ENCODE measurements around the gene NNMT.

The NNMT gene

DNA sequence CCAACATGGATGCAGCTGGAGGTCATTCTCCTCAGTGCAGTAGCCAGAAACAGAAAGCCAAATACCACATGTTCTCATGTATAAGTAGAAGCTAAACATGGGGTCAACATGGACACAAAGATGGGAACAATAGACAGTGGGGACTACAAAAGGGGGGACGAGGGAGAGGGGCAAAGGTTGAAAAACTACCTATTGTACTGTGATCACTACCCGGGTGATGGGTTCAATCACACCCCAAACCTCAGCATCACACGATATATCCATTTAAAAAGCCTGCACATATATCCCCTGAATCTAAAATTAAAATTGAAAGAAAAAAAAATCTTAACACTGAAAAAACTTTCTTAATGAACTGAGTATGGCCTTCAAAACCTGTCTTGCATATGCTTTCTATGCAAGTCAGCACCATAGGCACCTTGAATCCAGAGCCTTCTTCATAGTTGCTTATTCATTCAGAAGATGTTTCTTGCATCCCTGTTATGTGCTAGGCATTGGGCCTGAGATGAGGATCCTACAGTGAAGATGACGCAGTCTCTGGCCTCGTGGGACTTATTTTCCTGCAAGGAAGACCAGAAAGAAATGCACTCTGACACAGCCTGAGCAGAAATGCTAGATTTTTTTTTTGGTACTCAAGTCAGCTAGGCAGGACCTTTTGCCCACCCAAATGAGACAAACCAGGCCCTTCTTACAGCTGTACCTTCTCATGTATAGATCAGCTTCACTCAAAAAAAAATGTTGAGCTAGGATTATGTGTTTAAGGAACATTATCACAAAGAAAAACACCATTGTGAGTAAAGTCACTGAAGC is 21.0 kb downstream of the NNMT start:
- TF ChIP-seq, protein P1, sequence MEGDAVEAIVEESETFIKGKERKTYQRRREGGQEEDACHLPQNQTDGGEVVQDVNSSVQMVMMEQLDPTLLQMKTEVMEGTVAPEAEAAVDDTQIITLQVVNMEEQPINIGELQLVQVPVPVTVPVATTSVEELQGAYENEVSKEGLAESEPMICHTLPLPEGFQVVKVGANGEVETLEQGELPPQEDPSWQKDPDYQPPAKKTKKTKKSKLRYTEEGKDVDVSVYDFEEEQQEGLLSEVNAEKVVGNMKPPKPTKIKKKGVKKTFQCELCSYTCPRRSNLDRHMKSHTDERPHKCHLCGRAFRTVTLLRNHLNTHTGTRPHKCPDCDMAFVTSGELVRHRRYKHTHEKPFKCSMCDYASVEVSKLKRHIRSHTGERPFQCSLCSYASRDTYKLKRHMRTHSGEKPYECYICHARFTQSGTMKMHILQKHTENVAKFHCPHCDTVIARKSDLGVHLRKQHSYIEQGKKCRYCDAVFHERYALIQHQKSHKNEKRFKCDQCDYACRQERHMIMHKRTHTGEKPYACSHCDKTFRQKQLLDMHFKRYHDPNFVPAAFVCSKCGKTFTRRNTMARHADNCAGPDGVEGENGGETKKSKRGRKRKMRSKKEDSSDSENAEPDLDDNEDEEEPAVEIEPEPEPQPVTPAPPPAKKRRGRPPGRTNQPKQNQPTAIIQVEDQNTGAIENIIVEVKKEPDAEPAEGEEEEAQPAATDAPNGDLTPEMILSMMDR (IDR thresholded peaks at IDR 0.05; ENCODE audit: low read depth, low read length, missing control alignments), result no peak
- H3K4me3 ChIP-seq (ENCODE audit: low read depth, low read length), result no peak overlapping the region
- DNase-seq (ENCODE audit: low read depth), result no peak

DNA sequence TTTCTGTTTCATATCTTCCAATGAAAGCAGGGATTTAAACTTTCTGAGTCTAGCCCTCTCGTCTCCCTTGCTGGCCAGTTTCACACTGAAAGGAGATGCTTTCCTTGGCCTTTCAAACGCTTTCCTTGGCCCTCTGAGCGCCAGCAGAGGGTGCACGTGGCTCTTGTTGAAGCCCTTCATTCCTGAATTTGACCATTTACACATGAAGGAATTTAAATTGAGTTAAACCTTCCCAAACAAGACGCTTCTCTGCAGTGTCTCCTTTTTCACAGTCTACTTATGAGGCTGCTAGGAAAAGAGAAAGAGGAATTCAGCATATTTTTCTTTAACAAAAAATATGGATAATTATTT is 21.6 kb downstream of the NNMT start:
- TF ChIP-seq, protein P1 (IDR thresholded peaks at IDR 0.05; ENCODE audit: low read depth, low read length, missing control alignments), result no peak

DNA sequence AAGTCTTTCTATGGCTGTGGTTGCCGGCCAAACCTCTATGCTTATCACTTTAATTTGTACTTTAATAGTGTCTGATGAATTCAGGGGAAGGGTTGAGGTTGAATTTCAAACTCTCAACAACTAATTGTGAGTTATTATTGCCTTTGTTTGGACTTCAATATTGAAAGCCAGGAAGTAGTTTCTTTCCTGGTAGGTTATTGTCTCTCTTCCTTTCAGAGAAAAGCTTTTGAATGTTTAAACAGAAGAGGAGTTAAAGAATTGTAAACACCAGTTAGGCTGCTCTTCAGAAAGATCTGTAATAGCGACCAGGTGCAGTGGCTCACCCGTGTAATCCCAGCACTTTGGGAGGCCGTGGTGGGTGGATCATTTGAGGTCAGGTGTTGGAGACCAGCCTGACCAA is 22.2 kb downstream of the NNMT start:
- no peak for DNase-seq (ENCODE audit: low read depth)
- H3K4me3 ChIP-seq (ENCODE audit: low read depth, low read length), result no peak overlapping the region
- TF ChIP-seq, protein P1 (IDR thresholded peaks at IDR 0.05; ENCODE audit: low read depth, low read length, missing control alignments), result no peak

More for the DNA sequence above, 21.6 kb downstream of the NNMT start:
- no peak overlapping the region for H3K4me3 ChIP-seq (ENCODE audit: low read depth, low read length)
- no peak for DNase-seq (ENCODE audit: low read depth)

DNA sequence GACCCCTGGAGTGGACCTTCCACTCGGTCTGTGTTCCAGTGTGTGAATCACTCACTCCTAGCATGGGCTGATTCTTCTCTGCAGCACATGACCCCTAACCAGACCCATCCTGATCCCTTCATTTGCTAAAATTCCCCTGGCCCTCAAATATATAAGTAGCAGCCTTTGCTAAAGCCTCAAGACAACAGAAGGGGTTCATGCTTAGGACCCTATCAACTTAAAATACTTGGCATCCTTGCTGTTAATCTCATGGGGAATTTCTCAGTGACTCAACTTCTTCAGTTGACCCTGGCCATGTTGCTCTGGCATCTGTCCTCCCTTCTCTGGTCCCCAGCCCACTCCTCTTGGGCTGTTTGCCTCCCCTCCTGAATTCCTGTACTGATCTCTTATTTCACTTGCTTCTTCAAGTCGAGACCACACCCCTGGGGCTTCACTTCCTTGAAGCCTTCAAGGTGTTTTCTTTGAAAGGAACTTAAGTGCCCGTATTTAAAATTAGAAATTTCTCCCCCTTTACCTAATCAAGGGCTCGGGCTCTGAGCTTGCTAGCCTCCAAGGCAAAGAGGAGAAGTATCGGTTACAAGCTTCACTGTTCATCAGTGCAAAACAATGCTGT is 23.6 kb downstream of the NNMT start:
- no peak overlapping the region for H3K4me3 ChIP-seq (ENCODE audit: low read depth, low read length)
- TF ChIP-seq, protein P1 (IDR thresholded peaks at IDR 0.05; ENCODE audit: low read depth, low read length, missing control alignments), result no peak

DNA sequence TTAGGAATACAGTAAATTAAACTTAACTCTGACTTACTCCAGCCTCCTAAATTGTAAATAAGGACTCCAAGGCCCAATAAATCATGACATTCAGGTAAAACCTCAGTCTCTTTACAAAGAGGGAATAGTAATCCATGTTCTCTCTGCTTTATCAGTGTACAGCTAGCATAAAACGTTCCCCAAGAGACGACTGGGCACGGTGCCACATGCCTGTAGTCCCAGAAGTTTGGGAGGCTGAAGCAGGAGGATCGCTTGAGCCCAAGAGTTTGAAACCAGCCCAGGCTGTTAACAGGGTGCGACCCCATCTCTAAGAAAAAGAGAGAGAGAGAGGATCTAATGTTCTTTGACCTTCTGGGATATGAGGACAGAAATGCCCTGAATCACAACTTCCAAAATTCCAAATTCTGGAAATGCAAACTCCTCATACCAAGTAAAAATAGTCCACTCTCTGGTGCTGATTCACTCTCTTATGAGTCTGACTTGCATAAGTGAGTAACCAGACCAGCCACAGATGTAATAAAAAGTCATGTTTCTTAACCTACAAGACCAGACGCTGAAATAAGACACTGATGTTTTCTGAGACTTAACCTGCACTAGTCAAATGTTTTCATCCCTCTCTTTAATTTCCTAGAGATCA is 25.5 kb downstream of the NNMT start:
- H3K4me3 ChIP-seq (ENCODE audit: low read depth, low read length), result no peak overlapping the region
- no peak for DNase-seq (ENCODE audit: low read depth)
- TF ChIP-seq, protein P1 (IDR thresholded peaks at IDR 0.05; ENCODE audit: low read depth, low read length, missing control alignments), result no peak

More for the DNA sequence above, 23.6 kb downstream of the NNMT start:
- DNase-seq (ENCODE audit: low read depth), result no peak

DNA sequence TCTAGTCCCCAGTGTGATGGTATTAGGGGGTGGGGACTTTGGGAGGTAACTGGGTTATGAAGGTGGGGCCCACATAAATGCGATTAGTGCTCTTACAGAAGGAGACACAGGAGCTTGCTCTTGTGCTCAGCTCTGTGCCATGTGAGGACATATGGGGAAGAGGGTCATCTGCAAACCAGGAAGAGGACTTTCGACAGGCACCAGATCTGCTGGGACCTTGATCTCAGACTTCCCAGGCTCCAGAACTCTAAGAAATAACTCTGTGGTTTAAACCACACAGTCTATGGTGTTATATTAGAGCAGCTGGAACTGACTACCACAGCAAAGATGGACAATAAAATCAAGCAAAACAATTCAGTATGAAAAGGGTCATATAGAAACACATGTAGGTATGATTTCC is 26.7 kb downstream of the NNMT start:
- no peak for DNase-seq (ENCODE audit: low read depth)
- TF ChIP-seq, protein P1 (IDR thresholded peaks at IDR 0.05; ENCODE audit: low read depth, low read length, missing control alignments), result no peak
- no peak overlapping the region for H3K4me3 ChIP-seq (ENCODE audit: low read depth, low read length)
